Measurements from ENCODE around the gene PLAGL2. TPM values are rescaled to one million over a fixed set of nuclear protein-coding genes. Genes with fewer than 3 reads are reported as not detected.

The PLAGL2 gene
- total and polyA plus RNA-seq, 9 of the 15 experiments (the other 6 are each of a cell fraction or from before 2014, with no cell fraction given) = 3.1 to 24.3 (median 6.4) TPM

- no peak for TF ChIP-seq KAT2B (IDR thresholded peaks at IDR 0.05; ENCODE audit: low read depth, low read length)
- no peak for TF ChIP-seq SMAD2 (IDR thresholded peaks at IDR 0.05; ENCODE audit: low read depth, low read length)
- no peak for TF ChIP-seq RERE (CRISPR knock-in tag; IDR thresholded peaks at IDR 0.05; ENCODE audit: borderline replicate concordance)
- no peak for TF ChIP-seq ARID3B (CRISPR knock-in tag; IDR thresholded peaks at IDR 0.05; ENCODE audit: borderline replicate concordance)
- TF ChIP-seq BACH1 (tag; IDR thresholded peaks at IDR 0.05) = no peak
- TF ChIP-seq ZNF174 (CRISPR knock-in tag; IDR thresholded peaks at IDR 0.05) = no peak
Observed at GRCh38 chr20:32152421-32153155, 55.0 kb downstream of the PLAGL2 start (continued).
